OCI-LY3 (cell line): ENCODE data around the gene KIF5C.

Source experiments
- EZH2phosphoT487 ChIP-seq: fragments of 200-600 bp; shearing (Covaris generic); IDR thresholded peaks from 2 replicates; pipeline ENCODE4 v1.6.1; 2018; ENCODE audit warnings: antibody characterized with exemption, mixed run types, low read depth
- TF ChIP-seq, protein P1 (sequence below): fragments of 200-600, 300-600 bp; sonication (generic); IDR thresholded peaks from 2 replicates; pipeline ENCODE4 v1.5.1; 2014; ENCODE audit warnings: antibody characterized with exemption, low read length, low read depth

DNA sequence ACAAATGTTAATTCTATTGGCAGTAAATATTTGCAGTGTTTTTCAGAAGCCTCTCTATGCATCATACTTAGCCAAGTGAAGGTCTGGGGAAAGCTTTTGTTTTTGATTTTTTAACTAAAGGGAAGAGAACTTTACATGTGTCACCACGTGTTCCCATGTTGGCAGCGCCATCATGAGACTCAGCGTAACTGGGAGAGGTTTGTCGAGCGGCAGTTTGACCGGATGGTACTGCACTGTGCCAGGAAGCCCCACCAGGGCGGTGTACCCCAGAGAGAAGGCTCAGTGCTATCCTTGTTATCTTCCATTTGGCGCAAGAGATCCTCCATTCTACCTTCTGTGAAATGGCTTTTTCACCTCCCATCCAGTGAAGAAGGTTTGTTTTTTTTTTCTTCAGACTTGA is 38.5 kb downstream of the KIF5C start:
- TF ChIP-seq, protein P1, sequence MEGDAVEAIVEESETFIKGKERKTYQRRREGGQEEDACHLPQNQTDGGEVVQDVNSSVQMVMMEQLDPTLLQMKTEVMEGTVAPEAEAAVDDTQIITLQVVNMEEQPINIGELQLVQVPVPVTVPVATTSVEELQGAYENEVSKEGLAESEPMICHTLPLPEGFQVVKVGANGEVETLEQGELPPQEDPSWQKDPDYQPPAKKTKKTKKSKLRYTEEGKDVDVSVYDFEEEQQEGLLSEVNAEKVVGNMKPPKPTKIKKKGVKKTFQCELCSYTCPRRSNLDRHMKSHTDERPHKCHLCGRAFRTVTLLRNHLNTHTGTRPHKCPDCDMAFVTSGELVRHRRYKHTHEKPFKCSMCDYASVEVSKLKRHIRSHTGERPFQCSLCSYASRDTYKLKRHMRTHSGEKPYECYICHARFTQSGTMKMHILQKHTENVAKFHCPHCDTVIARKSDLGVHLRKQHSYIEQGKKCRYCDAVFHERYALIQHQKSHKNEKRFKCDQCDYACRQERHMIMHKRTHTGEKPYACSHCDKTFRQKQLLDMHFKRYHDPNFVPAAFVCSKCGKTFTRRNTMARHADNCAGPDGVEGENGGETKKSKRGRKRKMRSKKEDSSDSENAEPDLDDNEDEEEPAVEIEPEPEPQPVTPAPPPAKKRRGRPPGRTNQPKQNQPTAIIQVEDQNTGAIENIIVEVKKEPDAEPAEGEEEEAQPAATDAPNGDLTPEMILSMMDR: no peak
- TF ChIP-seq EZH2phosphoT487: no peak
